ENCODE results near the gene CRB1. TPM values are rescaled to one million over a fixed set of nuclear protein-coding genes. Genes with fewer than 3 reads are reported as not detected.

CRB1 gene
- polyA plus RNA-seq, 1 donor (not counting 4 experiments of a cell fraction or from before 2014, with no cell fraction given) = 0.04 TPM

GRCh38 chr1:197467881-197468280, 199.8 kb downstream of the CRB1 start:
- H2AFZ ChIP-seq (ENCODE audit: control insufficient read depth, low read length) = no peak overlapping the region
- DNase-seq (ENCODE audit: low read depth, low spot score) = no peak

GRCh38 chr1:197468543-197469175, 200.6 kb downstream of the CRB1 start:
- no peaks in the 10 kb centered on the region for H3K9me3 ChIP-seq (ENCODE audit: control insufficient read depth, low read depth, low read length)
- no peaks in the 10 kb centered on the region for H3K9me1 ChIP-seq (ENCODE audit: control insufficient read depth, extremely low read depth, insufficient read depth, low read length)
- no peak for FAIRE-seq
- no peak for DNase-seq (ENCODE audit: low read depth, low spot score)
- no peaks in the 10 kb centered on the region for H3K4me1 ChIP-seq (ENCODE audit: control insufficient read depth, extremely low read depth, insufficient read depth, low read length)
- H3K4me2 ChIP-seq (ENCODE audit: control insufficient read depth, extremely low read depth, insufficient read depth, low read depth, low read length) = no peak overlapping the region
- dilution Hi-C loops (cut with MboI; ENCODE audit: extremely low pct_ligation_motif_present, low sequenced_read_pairs) = no loop called here
- no peaks in the 10 kb centered on the region for H3K27me3 ChIP-seq (ENCODE audit: control insufficient read depth, extremely low read depth, insufficient read depth, low read length)
- H3K4me3 ChIP-seq (ENCODE audit: control insufficient read depth in 2 of 3, extremely low read depth in 1 of 3, insufficient read depth in 2 of 3, low read depth in 1 of 3, low read length in 3 of 3) = no peak overlapping the region
- TF ChIP-seq EZH2 (IDR thresholded peaks at IDR 0.05; ENCODE audit: low read length) (no peak), CTCF (optimal IDR thresholded peaks at IDR 0.05 in 1 of 3, IDR thresholded peaks at IDR 0.05 in 1 of 3, conservative IDR thresholded peaks at IDR 0.05 in 1 of 3; ENCODE audit: extremely low read depth in 1 of 3, insufficient read depth in 2 of 3, low read length in 3 of 3) (no peak)
- no peak overlapping the region for H3K9ac ChIP-seq (ENCODE audit: control insufficient read depth, extremely low read depth, insufficient read depth, low read length)
- H2AFZ ChIP-seq (ENCODE audit: control insufficient read depth, low read length) = no peak overlapping the region
- no peaks in the 10 kb centered on the region for H3K36me3 ChIP-seq (ENCODE audit: control insufficient read depth in 2 of 2, extremely low read depth in 1 of 2, insufficient read depth in 2 of 2, low read length in 2 of 2)
- H4K20me1 ChIP-seq (ENCODE audit: control insufficient read depth, extremely low read depth, insufficient read depth, low read length) = no peaks in the 10 kb centered on the region
- no peak overlapping the region for H3K27ac ChIP-seq (ENCODE audit: control insufficient read depth, insufficient read depth, low read length)
- no peaks in the 10 kb centered on the region for H3K79me2 ChIP-seq (ENCODE audit: control insufficient read depth, insufficient read depth, low read length)

More at GRCh38 chr1:197467881-197468280, 199.8 kb downstream of the CRB1 start:
- H3K4me1 ChIP-seq (ENCODE audit: control insufficient read depth, extremely low read depth, insufficient read depth, low read length) = no peaks in the 10 kb centered on the region
- no peak for FAIRE-seq
- no peak overlapping the region for H3K4me3 ChIP-seq (ENCODE audit: control insufficient read depth in 2 of 3, extremely low read depth in 1 of 3, insufficient read depth in 2 of 3, low read depth in 1 of 3, low read length in 3 of 3)
- no peaks in the 10 kb centered on the region for H4K20me1 ChIP-seq (ENCODE audit: control insufficient read depth, extremely low read depth, insufficient read depth, low read length)
- H3K27ac ChIP-seq (ENCODE audit: control insufficient read depth, insufficient read depth, low read length) = no peak overlapping the region
- H3K9me3 ChIP-seq (ENCODE audit: control insufficient read depth, low read depth, low read length) = no peaks in the 10 kb centered on the region
- dilution Hi-C loops (cut with MboI; ENCODE audit: extremely low pct_ligation_motif_present, low sequenced_read_pairs) = no loop called here
- no peak for TF ChIP-seq CTCF (optimal IDR thresholded peaks at IDR 0.05 in 1 of 3, IDR thresholded peaks at IDR 0.05 in 1 of 3, conservative IDR thresholded peaks at IDR 0.05 in 1 of 3; ENCODE audit: extremely low read depth in 1 of 3, insufficient read depth in 2 of 3, low read length in 3 of 3)
- TF ChIP-seq EZH2 (IDR thresholded peaks at IDR 0.05; ENCODE audit: low read length) = no peak
- H3K27me3 ChIP-seq (ENCODE audit: control insufficient read depth, extremely low read depth, insufficient read depth, low read length) = no peaks in the 10 kb centered on the region
- no peak overlapping the region for H3K9ac ChIP-seq (ENCODE audit: control insufficient read depth, extremely low read depth, insufficient read depth, low read length)
- H3K9me1 ChIP-seq (ENCODE audit: control insufficient read depth, extremely low read depth, insufficient read depth, low read length) = no peaks in the 10 kb centered on the region
- no peak overlapping the region for H3K4me2 ChIP-seq (ENCODE audit: control insufficient read depth, extremely low read depth, insufficient read depth, low read depth, low read length)
- H3K36me3 ChIP-seq (ENCODE audit: control insufficient read depth in 2 of 2, extremely low read depth in 1 of 2, insufficient read depth in 2 of 2, low read length in 2 of 2) = no peaks in the 10 kb centered on the region
- H3K79me2 ChIP-seq (ENCODE audit: control insufficient read depth, insufficient read depth, low read length) = no peaks in the 10 kb centered on the region

All from keratinocyte (primary cell).